Ovary (tissue), 3 donors: Measurements from ENCODE around the gene UPF1.

Experiments used
- CTCF ChIP-seq, 3 donors: fragments of 450-650 bp in 2 of 3; fragments of 200-600 bp in 1 of 3; IDR thresholded peaks; one replicate each; pipeline versions ENCODE4 v1.5.1 to v1.8.0; 2016 to 2022; ENCODE audit warnings: antibody characterized with exemption in 3 of 3, mild to moderate bottlenecking in 1 of 3
- POLR2A ChIP-seq: fragments of 450-650 bp; IDR thresholded peaks from one replicate; pipeline ENCODE4 v1.6.1; 2017; ENCODE audit warnings: antibody characterized with exemption, mild to moderate bottlenecking, moderate library complexity
- donor health status: DM: no; HTN: no; CAD: no.

- no peak for TF ChIP-seq CTCF (IDR thresholded peaks at IDR 0.05)
- TF ChIP-seq POLR2A: no peak
Measured at GRCh38 chr19:18913466-18913865, 81.7 kb downstream of the UPF1 start.
